NCI-H2029 treated with DMSO at 0.1 percent for 48 hours (cell line): ENCODE data around the gene ZMAT5.

Experiments used
- DNase-seq: peaks from one replicate; lab custom pipeline; 2025; lab: John Stamatoyannopoulos, UW

Gene ZMAT5

DNA sequence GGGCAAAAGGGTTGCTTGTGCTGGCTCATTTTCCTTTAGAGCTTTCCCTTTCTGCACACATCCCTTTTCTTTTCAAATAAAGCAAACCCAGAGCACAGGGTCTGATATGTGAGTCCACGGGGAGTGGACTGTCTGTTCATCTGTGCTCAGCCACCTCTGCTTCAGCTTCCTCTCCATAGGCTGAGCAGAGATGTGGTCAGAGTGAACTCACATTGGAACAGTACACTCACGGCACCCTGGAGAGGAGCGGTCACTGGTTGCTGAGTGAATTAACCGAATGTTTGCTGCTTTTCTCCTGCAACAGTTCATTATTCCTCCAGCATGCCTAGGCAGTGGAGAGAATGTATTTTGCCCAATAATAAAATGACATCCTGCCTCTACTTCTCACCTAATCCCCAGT, 83.3 kb downstream of the ZMAT5 start:
- DNase-seq, result no peak
